Duodenal mucosa (tissue), 2 donors: ENCODE measurements around the gene TCF25.
"Not testable (repeated sequence)": the region's sequence is repeated elsewhere in the genome, so short reads cannot be mapped to it uniquely, and the experiment has no call there.

Experiments
- H3K27ac ChIP-seq: one replicate; pipeline ENCODE4 v1.7.0; 2013; ENCODE audit warnings: low read depth, low read length
- H3K27me3 ChIP-seq, 2 donors: one replicate each; pipeline ENCODE4 v1.7.0; 2013; ENCODE audit warnings: low read length in 2 of 2, control low read depth in 1 of 2; ENCODE audit not compliant: insufficient read depth in 2 of 2, control insufficient read depth in 1 of 2
- H3K36me3 ChIP-seq, 2 donors: one replicate each; pipeline ENCODE4 v1.7.0; 2013; ENCODE audit warnings: low read length in 2 of 2, control low read depth in 1 of 2; ENCODE audit not compliant: insufficient read depth in 2 of 2, control insufficient read depth in 1 of 2
- H3K4me1 ChIP-seq, 2 donors: one replicate each; pipeline ENCODE4 v1.7.0; 2013; ENCODE audit warnings: low read length in 2 of 2, control low read depth in 1 of 2; ENCODE audit not compliant: insufficient read depth in 2 of 2, control insufficient read depth in 1 of 2
- H3K4me3 ChIP-seq, 2 donors: one replicate each; pipeline ENCODE4 v1.7.0; 2013; ENCODE audit warnings: low read length in 2 of 2, low read depth in 1 of 2
- H3K9ac ChIP-seq, 2 donors: one replicate each; pipeline ENCODE4 v1.7.0; 2013; ENCODE audit warnings: low read length in 2 of 2, low read depth in 1 of 2
- H3K9me3 ChIP-seq, 2 donors: one replicate each; pipeline ENCODE4 v1.7.0; 2013; ENCODE audit warnings: low read length in 2 of 2, control low read depth in 1 of 2; ENCODE audit not compliant: control insufficient read depth in 1 of 2

TCF25 gene

DNA sequence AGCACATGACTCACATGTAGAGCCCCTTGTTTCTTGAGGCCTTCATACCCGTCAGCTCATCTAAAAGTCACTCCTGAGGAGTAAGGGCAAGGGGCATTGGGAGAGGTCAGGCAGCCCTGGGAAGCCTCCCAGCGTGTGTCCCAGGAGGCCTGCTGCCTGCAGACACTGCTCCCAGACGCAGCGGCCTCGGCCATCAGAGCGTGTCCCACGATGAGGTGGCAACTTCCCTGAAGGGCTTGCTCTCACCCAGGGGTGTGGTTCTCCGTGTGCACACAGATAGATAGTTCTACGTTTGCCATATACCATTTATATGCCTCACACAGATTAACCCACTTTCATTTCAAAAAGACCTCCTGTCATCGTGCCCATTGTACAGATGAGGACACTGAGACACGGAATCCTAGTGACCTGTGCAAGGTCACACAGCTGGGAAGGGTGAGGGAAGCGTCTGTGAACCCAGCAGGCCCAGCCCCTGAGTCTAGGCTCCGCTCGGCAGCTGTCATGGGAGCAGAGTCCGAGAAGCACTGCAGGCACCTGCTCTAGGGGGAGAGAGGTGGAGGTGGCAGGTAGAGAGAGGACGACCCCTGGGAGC is 58.0 kb downstream of the TCF25 start:
- H3K36me3 ChIP-seq = no peaks in the 10 kb centered on the region
- no peak overlapping the region for H3K4me3 ChIP-seq
- H3K4me1 ChIP-seq = peaks cover 0 to 2% of the 10 kb centered on the region in 2 donors
- no peaks in the 10 kb centered on the region for H3K27me3 ChIP-seq
- no peaks in the 10 kb centered on the region for H3K9me3 ChIP-seq
- H3K27ac ChIP-seq = no peak overlapping the region
- H3K9ac ChIP-seq = no peak overlapping the region

DNA sequence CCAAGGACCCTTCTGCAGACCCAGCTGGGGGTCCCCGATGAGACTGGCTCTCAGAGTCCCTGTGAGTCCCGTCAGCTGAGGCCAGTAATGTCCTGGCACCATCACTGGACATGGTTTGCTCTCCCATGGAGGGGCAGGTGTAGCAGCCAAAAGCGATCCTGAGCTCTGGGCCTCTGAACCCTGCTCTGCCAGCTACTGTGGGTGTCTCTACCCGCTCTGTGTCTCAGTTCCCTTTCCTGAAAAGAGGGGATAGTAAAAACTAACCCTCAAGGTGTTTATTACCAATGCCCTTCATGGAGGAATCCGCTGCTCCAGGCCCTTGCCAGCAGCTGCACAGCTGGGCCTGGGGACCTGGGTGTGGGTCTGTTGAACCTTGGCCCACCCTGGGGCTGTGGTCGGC is 58.6 kb downstream of the TCF25 start:
- Histone ChIP-seq H3K4me3 (no peak overlapping the region), H3K27ac (no peak overlapping the region), H3K36me3 (no peaks in the 10 kb centered on the region), H3K27me3 (no peaks in the 10 kb centered on the region), H3K9ac (no peak overlapping the region), H3K9me3 (no peaks in the 10 kb centered on the region), H3K4me1 (no peaks in the 10 kb centered on the region)

DNA sequence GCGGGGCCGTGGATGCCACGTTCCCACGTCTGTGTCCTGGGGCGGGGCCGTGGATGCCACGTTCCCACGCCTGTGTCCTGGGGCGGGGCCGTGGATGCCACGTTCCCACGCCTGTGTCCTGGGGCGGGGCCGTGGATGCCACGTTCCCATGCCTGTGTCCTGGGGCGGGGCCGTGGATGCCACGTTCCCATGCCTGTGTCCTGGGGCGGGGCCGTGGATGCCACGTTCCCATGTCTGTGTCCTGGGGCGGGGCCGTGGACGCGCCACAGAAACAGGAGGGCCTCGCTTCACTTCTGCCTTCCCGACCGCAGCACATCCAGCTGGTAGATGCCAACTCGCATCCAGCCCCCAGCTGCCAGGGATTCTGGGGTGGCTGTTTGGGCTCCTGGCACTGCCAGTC is 60.6 kb downstream of the TCF25 start:
- not testable (repeated sequence) for H3K36me3 ChIP-seq

DNA sequence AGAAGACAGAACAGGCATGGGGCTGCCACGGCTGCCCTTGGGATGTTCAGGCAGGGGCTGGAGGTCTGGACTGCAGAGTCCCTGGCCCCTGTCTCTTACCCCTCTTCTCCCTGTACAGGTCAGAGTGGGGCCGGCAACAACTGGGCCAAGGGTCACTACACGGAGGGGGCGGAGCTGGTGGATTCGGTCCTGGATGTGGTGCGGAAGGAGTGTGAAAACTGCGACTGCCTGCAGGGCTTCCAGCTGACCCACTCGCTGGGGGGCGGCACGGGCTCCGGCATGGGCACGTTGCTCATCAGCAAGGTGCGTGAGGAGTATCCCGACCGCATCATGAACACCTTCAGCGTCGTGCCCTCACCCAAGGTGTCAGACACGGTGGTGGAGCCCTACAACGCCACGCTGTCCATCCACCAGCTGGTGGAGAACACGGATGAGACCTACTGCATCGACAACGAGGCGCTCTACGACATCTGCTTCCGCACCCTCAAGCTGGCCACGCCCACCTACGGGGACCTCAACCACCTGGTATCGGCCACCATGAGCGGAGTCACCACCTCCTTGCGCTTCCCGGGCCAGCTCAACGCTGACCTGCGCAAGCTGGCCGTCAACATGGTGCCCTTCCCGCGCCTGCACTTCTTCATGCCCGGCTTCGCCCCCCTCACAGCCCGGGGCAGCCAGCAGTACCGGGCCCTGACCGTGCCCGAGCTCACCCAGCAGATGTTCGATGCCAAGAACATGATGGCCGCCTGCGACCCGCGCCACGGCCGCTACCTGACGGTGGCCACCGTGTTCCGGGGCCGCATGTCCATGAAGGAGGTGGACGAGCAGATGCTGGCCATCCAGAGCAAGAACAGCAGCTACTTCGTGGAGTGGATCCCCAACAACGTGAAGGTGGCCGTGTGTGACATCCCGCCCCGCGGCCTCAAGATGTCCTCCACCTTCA is 61.5 kb downstream of the TCF25 start:
- Histone ChIP-seq H3K9ac (no peak overlapping the region), H3K27me3 (peaks cover 0 to 4% of the 10 kb centered on the region in 2 donors), H3K4me1 (no peaks in the 10 kb centered on the region), H3K9me3 (no peaks in the 10 kb centered on the region), H3K4me3 (no peak overlapping the region), H3K36me3 (no peaks in the 10 kb centered on the region), H3K27ac (no peak overlapping the region)

More for the DNA sequence above, 60.6 kb downstream of the TCF25 start:
- H3K9me3 ChIP-seq, H3K27me3 ChIP-seq, H3K9ac ChIP-seq, H3K4me1 ChIP-seq, H3K4me3 ChIP-seq, H3K27ac ChIP-seq: not testable (repeated sequence)

DNA sequence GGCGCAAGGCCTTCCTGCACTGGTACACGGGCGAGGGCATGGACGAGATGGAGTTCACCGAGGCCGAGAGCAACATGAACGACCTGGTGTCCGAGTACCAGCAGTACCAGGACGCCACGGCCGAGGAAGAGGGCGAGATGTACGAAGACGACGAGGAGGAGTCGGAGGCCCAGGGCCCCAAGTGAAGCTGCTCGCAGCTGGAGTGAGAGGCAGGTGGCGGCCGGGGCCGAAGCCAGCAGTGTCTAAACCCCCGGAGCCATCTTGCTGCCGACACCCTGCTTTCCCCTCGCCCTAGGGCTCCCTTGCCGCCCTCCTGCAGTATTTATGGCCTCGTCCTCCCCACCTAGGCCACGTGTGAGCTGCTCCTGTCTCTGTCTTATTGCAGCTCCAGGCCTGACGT is 62.2 kb downstream of the TCF25 start:
- not testable (repeated sequence) for H3K9ac ChIP-seq, H3K4me3 ChIP-seq, H3K4me1 ChIP-seq, H3K9me3 ChIP-seq, H3K27ac ChIP-seq, H3K36me3 ChIP-seq, H3K27me3 ChIP-seq

DNA sequence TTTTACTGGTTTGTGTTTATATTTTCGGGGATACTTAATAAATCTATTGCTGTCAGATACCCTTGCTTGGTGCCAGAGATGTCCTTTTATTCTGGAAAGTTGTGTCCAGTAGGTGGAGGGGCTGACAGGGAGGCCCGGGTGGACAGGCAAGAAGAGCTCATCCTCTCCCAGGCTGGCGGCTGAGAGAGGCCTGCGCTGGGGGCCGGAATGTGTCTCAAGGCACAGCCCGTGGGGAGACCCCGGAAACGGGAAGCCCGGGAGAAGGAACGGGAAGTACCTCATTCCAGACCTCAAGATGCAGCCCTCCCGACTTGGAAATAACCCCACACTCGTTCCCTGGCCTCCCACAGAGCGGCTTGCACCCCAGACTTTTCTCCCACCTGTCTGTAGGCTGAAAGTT is 62.6 kb downstream of the TCF25 start:
- Histone ChIP-seq H3K36me3 (no peaks in the 10 kb centered on the region), H3K4me3 (no peak overlapping the region), H3K4me1 (no peaks in the 10 kb centered on the region), H3K27ac (no peak overlapping the region), H3K27me3 (peaks cover 0 to 4% of the 10 kb centered on the region in 2 donors), H3K9me3 (no peaks in the 10 kb centered on the region), H3K9ac (no peak overlapping the region)

DNA sequence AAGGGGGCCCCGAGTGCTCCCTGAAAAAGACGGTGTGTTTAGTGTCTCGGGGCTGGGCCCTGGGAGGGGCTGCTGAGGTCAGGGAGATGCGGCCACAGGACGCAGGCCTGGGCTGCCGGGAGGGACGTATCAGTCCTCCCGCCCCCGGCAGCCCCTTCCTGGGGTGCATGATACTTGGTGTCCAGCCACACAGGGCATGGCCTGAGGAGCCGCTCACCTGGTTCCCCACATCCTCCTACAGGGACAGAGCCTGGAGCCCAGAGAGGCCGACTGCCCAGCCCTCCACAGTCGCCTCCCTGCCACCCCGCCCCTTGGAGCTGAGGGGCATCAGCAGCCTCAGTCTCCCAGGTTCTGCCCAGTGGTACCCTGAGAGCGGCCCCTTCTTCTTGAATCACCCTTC is 63.1 kb downstream of the TCF25 start:
- H3K36me3 ChIP-seq = no peaks in the 10 kb centered on the region
- H3K27ac ChIP-seq = no peak overlapping the region
- no peak overlapping the region for H3K9ac ChIP-seq
- peaks cover 0 to 4% of the 10 kb centered on the region in 2 donors for H3K27me3 ChIP-seq
- H3K4me3 ChIP-seq = no peak overlapping the region
- no peaks in the 10 kb centered on the region for H3K4me1 ChIP-seq
- no peaks in the 10 kb centered on the region for H3K9me3 ChIP-seq

DNA sequence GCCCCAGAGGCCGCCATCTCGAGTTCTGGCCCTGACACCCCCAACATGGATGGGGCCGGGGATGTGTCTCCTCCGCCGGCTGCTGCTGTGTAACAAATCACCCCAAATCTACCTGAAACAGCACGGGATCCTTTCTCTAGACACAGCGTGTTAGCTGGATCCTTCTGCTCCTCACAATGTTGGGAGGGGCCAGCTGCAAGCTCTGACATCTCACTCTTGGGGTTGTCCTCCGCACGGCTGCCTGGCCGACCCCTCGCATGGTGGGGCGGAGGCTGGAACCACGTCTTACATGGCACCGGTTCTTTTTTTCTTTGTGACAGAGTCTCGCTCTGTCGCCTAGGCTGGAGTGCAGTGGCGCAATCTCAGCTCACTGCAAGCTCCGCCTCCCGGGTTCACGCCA is 63.6 kb downstream of the TCF25 start:
- no peak overlapping the region for H3K4me3 ChIP-seq
- no peaks in the 10 kb centered on the region for H3K36me3 ChIP-seq
- no peak overlapping the region for H3K9ac ChIP-seq
- no peak overlapping the region for H3K27ac ChIP-seq
- no peaks in the 10 kb centered on the region for H3K9me3 ChIP-seq
- no peaks in the 10 kb centered on the region for H3K4me1 ChIP-seq
- H3K27me3 ChIP-seq = peaks cover 0 to 4% of the 10 kb centered on the region in 2 donors

DNA sequence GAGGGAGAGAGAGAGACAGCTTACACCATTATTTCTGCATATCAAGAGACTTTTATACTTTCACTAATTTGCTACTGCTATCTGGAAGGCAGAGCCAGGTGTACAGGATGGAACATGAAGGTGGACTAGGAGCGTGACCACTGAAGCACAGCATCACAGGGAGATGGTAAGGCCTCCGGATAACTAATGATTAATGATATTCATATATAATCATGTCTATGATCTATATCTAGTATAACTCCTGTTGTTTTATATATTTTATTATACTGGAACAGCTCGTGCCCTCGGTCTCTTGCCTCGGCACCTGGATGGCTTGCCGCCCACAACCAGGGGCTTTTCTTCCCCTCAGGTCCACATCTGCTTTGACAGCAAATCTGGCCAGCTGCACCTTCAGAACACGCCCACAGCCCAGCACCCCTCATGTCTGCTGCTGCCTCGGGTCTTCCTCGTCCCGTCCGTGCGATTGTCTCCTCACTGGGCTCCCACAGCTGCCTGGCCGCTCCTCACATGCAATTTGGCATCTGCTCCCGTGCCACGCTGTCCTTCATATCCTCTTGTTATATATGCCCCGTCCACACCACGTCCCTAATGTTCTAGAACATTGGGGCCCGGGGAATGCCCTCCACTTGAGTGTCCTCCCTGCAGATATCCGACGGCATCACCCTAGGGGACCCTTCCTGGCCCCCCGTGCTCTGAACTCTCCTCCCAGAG is 64.9 kb downstream of the TCF25 start:
- H3K4me1 ChIP-seq = no peaks in the 10 kb centered on the region
- no peak overlapping the region for H3K27ac ChIP-seq
- H3K36me3 ChIP-seq = no peaks in the 10 kb centered on the region
- H3K4me3 ChIP-seq = no peak overlapping the region
- no peak overlapping the region for H3K9ac ChIP-seq
- peaks cover 0 to 4% of the 10 kb centered on the region in 2 donors for H3K27me3 ChIP-seq
- H3K9me3 ChIP-seq = no peaks in the 10 kb centered on the region

DNA sequence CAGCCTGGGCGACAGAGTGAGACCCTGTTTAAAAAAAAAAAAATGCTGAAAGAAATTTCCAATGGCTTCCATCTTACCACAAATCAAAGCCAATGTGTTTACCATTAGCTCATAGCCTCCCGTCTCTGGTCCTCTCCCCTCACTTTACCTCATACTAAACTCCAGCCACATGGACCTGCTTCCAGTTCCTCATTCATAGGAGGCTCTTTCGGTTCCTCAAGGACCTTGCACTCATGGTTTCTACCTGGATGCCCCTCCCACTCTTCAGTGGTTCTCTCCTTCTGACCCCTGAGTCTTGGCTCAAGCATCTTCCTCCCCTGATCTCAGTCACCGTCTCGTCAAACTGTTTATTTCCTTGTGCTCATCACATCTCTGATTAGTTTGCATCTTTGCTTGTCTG is 71.4 kb downstream of the TCF25 start:
- Histone ChIP-seq H3K36me3 (no peaks in the 10 kb centered on the region), H3K9ac (no peak overlapping the region), H3K4me1 (peaks cover 0 to 15% of the 10 kb centered on the region in 2 donors), H3K9me3 (no peaks in the 10 kb centered on the region), H3K27me3 (peaks cover 0 to 9% of the 10 kb centered on the region in 2 donors), H3K27ac (no peak overlapping the region), H3K4me3 (no peak overlapping the region)
